ENCODE results near the gene NR2C2.

NR2C2 gene

DNA sequence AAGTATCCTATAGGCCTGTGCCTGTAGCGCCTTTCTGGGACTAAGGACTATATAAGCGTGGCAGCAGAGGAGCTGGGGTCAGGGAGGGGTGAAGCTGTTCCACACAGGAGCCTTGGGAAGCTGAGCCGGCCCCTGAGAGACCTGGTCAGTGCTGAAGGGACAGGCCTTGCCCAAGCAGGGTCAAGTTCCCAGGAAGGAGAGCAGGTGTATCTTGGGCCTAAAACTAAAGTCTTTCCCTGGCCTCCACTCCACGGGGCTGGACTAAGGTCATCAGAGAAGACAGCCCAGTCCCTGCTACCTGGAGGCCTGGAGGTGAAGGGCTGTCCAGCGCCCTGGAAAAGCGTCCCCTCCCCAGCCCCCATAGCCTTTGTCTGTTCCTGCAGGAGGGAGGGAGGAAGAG lies 23.9 kb upstream of the NR2C2 start:
- no peak overlapping the region for H3K4me3 ChIP-seq (IDR thresholded peaks at IDR 0.05; ENCODE audit: insufficient read depth, low read depth, low read length)
- TF ChIP-seq, protein P1, sequence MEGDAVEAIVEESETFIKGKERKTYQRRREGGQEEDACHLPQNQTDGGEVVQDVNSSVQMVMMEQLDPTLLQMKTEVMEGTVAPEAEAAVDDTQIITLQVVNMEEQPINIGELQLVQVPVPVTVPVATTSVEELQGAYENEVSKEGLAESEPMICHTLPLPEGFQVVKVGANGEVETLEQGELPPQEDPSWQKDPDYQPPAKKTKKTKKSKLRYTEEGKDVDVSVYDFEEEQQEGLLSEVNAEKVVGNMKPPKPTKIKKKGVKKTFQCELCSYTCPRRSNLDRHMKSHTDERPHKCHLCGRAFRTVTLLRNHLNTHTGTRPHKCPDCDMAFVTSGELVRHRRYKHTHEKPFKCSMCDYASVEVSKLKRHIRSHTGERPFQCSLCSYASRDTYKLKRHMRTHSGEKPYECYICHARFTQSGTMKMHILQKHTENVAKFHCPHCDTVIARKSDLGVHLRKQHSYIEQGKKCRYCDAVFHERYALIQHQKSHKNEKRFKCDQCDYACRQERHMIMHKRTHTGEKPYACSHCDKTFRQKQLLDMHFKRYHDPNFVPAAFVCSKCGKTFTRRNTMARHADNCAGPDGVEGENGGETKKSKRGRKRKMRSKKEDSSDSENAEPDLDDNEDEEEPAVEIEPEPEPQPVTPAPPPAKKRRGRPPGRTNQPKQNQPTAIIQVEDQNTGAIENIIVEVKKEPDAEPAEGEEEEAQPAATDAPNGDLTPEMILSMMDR (conservative IDR thresholded peaks at IDR 0.05; ENCODE audit: low read depth, low read length): no peak
- H3K9ac ChIP-seq: no peak overlapping the region
- H2AFZ ChIP-seq (ENCODE audit: low read depth): no peak overlapping the region
- H3K4me2 ChIP-seq: no peak overlapping the region
- no peaks in the 10 kb centered on the region for H3K27me3 ChIP-seq (ENCODE audit: insufficient read depth, low read depth)
- no peak overlapping the region for H3K27ac ChIP-seq
- H3K4me1 ChIP-seq (ENCODE audit: low read depth, poor library complexity, severe bottlenecking): no peaks in the 10 kb centered on the region
- H4K20me1 ChIP-seq (ENCODE audit: insufficient read depth): no peaks in the 10 kb centered on the region
- no peaks in the 10 kb centered on the region for H3K36me3 ChIP-seq (ENCODE audit: insufficient read depth)
- no peaks in the 10 kb centered on the region for H3K79me2 ChIP-seq (ENCODE audit: insufficient read depth, low read depth)

DNA sequence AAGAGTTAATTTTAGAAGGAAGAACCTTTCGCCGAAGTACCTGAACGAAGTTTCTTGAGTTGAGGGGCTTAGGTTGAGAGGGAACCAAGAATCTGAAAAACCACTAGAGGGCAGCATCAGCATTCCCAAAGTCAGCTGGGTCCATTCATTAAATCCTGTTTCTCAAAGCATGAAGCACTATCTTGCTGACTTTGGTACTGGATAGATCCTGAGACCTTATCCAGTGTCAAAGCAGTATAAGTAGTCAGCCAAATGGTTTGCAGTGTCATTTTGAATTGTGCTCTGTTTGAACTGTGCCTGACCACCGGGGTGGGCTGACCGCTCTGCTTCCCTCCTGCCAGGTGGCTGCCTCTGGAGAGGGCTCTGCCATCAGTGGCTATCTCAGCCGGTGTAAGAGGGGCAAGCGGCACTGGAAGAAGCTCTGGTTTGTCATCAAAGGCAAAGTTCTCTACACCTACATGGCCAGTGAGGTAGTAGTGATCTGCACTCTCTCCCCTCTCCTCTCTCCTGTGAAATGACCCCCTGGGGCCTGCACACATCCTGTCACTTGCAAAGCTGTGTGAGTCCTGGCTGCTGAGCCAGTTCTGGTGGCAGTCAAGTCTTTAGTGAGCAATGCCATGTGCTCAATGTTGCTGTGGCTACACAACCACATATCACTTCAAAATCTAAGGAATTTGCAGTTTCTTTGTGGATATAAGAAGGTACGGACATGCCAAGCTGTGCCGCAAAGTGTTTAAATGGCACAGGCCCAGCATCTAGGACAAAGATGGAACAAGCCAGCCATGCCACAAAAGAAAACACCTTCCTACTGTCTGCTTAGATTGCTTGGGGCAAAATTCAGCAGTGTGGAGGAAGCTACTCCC lies 21.4 kb upstream of the NR2C2 start:
- Histone ChIP-seq H3K4me3 (IDR thresholded peaks at IDR 0.05; ENCODE audit: insufficient read depth, low read depth, low read length) (no peak overlapping the region), H3K27ac (no peak overlapping the region), H3K36me3 (ENCODE audit: insufficient read depth) (no peaks in the 10 kb centered on the region), H4K20me1 (ENCODE audit: insufficient read depth) (no peaks in the 10 kb centered on the region), H3K27me3 (ENCODE audit: insufficient read depth, low read depth) (no peaks in the 10 kb centered on the region), H3K4me2 (no peak overlapping the region), H3K79me2 (ENCODE audit: insufficient read depth, low read depth) (no peaks in the 10 kb centered on the region), H2AFZ (ENCODE audit: low read depth) (no peak overlapping the region), H3K4me1 (ENCODE audit: low read depth, poor library complexity, severe bottlenecking) (no peaks in the 10 kb centered on the region), H3K9ac (no peak overlapping the region)
- TF ChIP-seq, protein P1 (conservative IDR thresholded peaks at IDR 0.05; ENCODE audit: low read depth, low read length): peak; percentile 59

DNA sequence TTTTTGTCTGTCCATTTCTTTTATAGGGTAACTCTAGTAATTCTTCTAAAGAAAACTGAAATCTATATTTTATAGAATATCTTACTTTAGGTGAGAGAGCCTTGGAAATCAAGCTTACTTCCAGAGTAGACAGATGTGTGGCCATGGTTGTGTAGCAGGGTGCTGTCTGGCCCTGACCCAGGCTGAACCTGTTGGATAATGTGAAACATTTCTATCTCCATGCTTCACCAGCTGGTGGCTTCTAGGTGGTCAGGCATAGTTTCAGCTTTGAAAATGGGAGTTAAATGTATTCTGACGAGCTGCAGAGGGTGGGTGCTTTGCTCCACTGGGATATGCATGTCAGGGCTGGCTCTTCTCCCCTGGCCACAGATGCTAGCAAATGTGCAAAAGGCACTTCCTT lies 20.8 kb upstream of the NR2C2 start:
- H3K27ac ChIP-seq: no peak overlapping the region
- no peak overlapping the region for H2AFZ ChIP-seq (ENCODE audit: low read depth)
- no peaks in the 10 kb centered on the region for H3K4me1 ChIP-seq (ENCODE audit: low read depth, poor library complexity, severe bottlenecking)
- H3K79me2 ChIP-seq (ENCODE audit: insufficient read depth, low read depth): no peaks in the 10 kb centered on the region
- H3K9ac ChIP-seq: no peak overlapping the region
- no peaks in the 10 kb centered on the region for H4K20me1 ChIP-seq (ENCODE audit: insufficient read depth)
- no peaks in the 10 kb centered on the region for H3K36me3 ChIP-seq (ENCODE audit: insufficient read depth)
- no peak overlapping the region for H3K4me2 ChIP-seq
- TF ChIP-seq, protein P1 (conservative IDR thresholded peaks at IDR 0.05; ENCODE audit: low read depth, low read length): no peak
- no peaks in the 10 kb centered on the region for H3K27me3 ChIP-seq (ENCODE audit: insufficient read depth, low read depth)
- no peak overlapping the region for H3K4me3 ChIP-seq (IDR thresholded peaks at IDR 0.05; ENCODE audit: insufficient read depth, low read depth, low read length)

DNA sequence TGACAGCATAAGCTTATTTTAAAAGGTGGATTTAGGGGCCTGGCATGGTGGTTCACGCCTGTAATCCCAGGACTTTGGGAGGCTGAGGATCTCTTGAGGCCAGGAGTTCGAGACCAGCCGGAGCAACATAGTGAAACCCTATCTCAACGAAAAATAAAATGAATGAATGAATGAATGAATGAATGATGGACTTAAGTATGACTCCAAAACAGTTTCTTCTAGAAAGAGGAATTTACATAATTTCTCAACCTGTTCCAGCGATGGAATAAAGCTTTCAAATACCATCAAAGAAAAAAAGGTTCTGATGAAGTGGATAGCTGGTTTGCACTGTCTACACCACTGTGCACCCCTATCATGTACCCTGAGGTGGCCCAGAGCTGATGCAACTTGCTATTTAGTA lies 20.1 kb upstream of the NR2C2 start:
- TF ChIP-seq, protein P1 (conservative IDR thresholded peaks at IDR 0.05; ENCODE audit: low read depth, low read length): no peak
- Histone ChIP-seq H4K20me1 (ENCODE audit: insufficient read depth) (no peaks in the 10 kb centered on the region), H3K9ac (no peak overlapping the region), H3K79me2 (ENCODE audit: insufficient read depth, low read depth) (no peaks in the 10 kb centered on the region), H3K4me2 (no peak overlapping the region), H3K4me1 (ENCODE audit: low read depth, poor library complexity, severe bottlenecking) (no peaks in the 10 kb centered on the region), H3K4me3 (IDR thresholded peaks at IDR 0.05; ENCODE audit: insufficient read depth, low read depth, low read length) (no peak overlapping the region), H3K27me3 (ENCODE audit: insufficient read depth, low read depth) (no peaks in the 10 kb centered on the region), H3K27ac (no peak overlapping the region), H2AFZ (ENCODE audit: low read depth) (no peak overlapping the region), H3K36me3 (ENCODE audit: insufficient read depth) (no peaks in the 10 kb centered on the region)
